HG03520 (cell line): Measurements from ENCODE around the gene STOX1.
A peak's percentile ranks its signal among the peaks of the same experiment; 100 is the strongest.
"Not testable (repeated sequence)": the region's sequence is repeated elsewhere in the genome, so short reads cannot be mapped to it uniquely, and the experiment has no call there.

Experiments used
- ATAC-seq: cut with Tn5 transposase; IDR thresholded peaks from one replicate; pipeline ENCODE4 v1.9.1; 2021; ENCODE audit warnings: mild to moderate bottlenecking, moderate library complexity; ENCODE audit not compliant: unreplicated experiment

The STOX1 gene

GRCh38 chr10:68878496-68878895, 51.2 kb downstream of the STOX1 start:
- ATAC-seq: no peak

GRCh38 chr10:68879628-68880027, 52.3 kb downstream of the STOX1 start:
- ATAC-seq: no peak

GRCh38 chr10:68880181-68880580, 52.9 kb downstream of the STOX1 start:
- ATAC-seq: no peak

GRCh38 chr10:68895041-68895440, 67.7 kb downstream of the STOX1 start:
- no peak for ATAC-seq

- ATAC-seq: no peak
These were observed 70.0 kb downstream of the STOX1 start for GRCh38 chr10:68897336-68897741.

- no peak for ATAC-seq
These were observed 71.9 kb downstream of the STOX1 start for GRCh38 chr10:68899186-68899745.

- peak; percentile 34 for ATAC-seq
These were observed 73.2 kb downstream of the STOX1 start for GRCh38 chr10:68900427-68901104.

GRCh38 chr10:68901105-68901927, 74.0 kb downstream of the STOX1 start, which contains the start of gene DDX50:
Gene DDX50 (plus strand): TSS chr10:68901315. CDS start chr10:68901385, 70 bp downstream.
- ATAC-seq: peak; percentile 97

GRCh38 chr10:68902382-68902781, 75.1 kb downstream of the STOX1 start:
- ATAC-seq: no peak

GRCh38 chr10:68924593-68924992, 97.3 kb downstream of the STOX1 start:
- no peak for ATAC-seq

- ATAC-seq: no peak
These were observed 98.2 kb downstream of the STOX1 start for GRCh38 chr10:68925489-68925888.

GRCh38 chr10:68929157-68929556, 101.8 kb downstream of the STOX1 start:
- ATAC-seq: not testable (repeated sequence)

- not testable (repeated sequence) for ATAC-seq
These were observed 102.6 kb downstream of the STOX1 start for GRCh38 chr10:68929888-68930287.

- not testable (repeated sequence) for ATAC-seq
These were observed 105.5 kb downstream of the STOX1 start for GRCh38 chr10:68932860-68933259.

- no peak for ATAC-seq
These were observed 107.7 kb downstream of the STOX1 start for GRCh38 chr10:68934994-68935393.

GRCh38 chr10:68938117-68938516, 110.8 kb downstream of the STOX1 start:
- ATAC-seq: no peak

- ATAC-seq: no peak
These were observed 111.6 kb downstream of the STOX1 start for GRCh38 chr10:68938884-68939283.

GRCh38 chr10:68940917-68941316, 113.6 kb downstream of the STOX1 start:
- not testable (repeated sequence) for ATAC-seq
